Activated naive CD8-positive, alpha-beta T cell treated with anti-CD3 and anti-CD28 coated beads, Interleukin-2, amount 50 U/mL, for 16 hours (primary cell): Measurements from ENCODE around the gene MTG1.
"Not testable (repeated sequence)": the region's sequence is repeated elsewhere in the genome, so short reads cannot be mapped to it uniquely, and the experiment has no call there.

Source experiments
- DNase-seq: peaks from one replicate; pipeline ENCODE4 v3.0.0-alpha.2; 2020; ENCODE audit warnings: low read depth, low spot score

MTG1 gene

GRCh38 chr10:133358925-133359310 is 35.0 kb upstream of the MTG1 start:
- DNase-seq = no peak

- no peak for DNase-seq
Measured at GRCh38 chr10:133359554-133359971, 34.4 kb upstream of the MTG1 start.

- no peak for DNase-seq
Measured at GRCh38 chr10:133359972-133360610, 33.9 kb upstream of the MTG1 start.

- no peak for DNase-seq
Measured at GRCh38 chr10:133361227-133361626, 32.7 kb upstream of the MTG1 start.

DNA sequence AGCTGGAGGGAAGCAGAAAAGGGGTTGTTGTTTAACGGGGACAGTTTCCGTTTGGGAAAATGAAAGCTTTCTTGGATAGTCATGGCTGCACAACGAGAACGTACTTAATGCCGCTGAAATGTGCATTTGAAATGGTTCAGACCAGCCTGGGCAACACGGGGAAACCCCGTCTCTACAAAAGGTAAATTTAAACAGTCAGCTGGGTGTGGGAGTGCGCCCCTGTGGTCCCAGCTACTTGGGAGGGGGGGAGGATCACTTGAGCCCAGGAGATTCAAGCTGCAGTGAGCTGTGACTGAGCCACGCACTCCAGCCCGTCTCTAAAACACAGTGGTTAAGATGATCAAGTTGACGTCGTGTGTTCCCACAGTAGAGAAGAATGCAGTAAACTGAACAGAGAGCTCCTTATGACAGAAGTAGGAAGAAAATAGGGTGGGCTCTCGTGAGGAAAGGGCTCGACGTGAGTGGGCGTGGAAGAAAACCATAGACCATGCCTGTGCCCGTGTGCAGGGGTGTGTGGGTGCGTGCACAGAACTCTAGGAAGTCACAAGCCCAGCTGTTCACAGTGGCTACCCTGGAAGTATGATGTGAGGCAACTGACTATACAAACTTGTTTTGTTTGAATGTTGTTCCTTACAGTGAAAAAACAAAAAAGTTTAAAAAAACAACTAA is 32.0 kb upstream of the MTG1 start:
- no peak for DNase-seq

- no peak for DNase-seq
Measured at GRCh38 chr10:133362846-133363245, 31.1 kb upstream of the MTG1 start.

DNA sequence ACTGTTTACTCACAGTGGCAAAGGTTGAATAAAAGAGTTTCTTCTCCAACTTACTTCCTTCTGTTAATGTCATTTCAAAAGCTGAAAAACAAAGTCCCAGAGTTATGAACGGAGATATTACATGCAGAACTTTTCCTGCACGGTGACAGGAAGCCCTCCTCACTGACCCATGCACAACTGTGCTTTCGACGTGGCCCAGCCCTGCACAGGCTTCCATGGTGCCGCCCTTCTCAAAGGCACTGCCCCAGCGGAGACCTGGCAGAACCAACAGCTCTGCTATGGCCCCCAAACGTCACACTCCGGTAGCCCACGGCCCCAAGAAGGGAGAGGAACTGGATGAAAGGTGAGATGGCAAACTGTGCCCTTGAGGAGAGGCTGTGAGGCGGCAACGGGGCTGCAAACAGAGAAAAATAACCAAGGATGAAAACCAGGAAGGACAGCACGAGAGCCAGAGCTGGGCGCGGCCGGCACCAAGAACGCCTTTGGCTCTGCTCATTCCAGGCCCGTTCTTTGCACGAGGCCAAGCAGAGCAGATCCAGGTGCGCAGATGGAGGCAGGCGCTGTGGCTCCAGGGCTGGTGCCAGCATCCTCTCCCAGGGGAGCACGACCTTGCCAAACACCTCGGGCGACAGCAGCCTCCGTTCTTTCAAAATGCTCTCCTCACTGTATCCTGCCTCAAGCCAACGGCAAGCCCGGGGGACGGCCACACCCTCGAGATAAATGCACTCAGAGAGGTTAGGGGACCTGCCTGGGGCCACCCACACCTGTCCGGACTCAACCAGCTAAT is 29.1 kb upstream of the MTG1 start:
- DNase-seq = no peak

- no peak for DNase-seq
Measured at GRCh38 chr10:133365461-133366129, 28.4 kb upstream of the MTG1 start.

DNA sequence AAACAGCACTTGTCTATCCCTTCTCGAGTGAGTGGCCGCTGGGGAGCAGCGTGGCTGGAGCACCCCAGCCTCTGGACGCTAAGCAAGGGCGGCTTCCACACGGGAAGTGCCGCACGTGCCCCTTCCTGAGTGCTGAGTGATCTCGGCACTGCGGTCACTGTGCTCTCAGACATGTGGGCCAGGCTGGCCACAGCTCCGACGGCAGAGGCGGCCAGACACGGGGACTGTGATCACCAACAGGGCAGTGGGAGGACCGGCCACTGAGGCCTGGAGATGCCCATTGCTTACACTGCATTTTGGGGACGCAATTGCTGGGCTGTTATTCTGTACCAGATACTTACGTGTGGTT is 27.9 kb upstream of the MTG1 start:
- DNase-seq = no peak

GRCh38 chr10:133366751-133367150 is 27.2 kb upstream of the MTG1 start:
- DNase-seq = no peak

- DNase-seq = not testable (repeated sequence)
Measured at GRCh38 chr10:133367461-133367860, 26.5 kb upstream of the MTG1 start.

- DNase-seq = no peak
Measured at GRCh38 chr10:133368153-133368552, 25.8 kb upstream of the MTG1 start.

- no peak for DNase-seq
Measured at GRCh38 chr10:133370030-133370786, 23.7 kb upstream of the MTG1 start.

- no peak for DNase-seq
Measured at GRCh38 chr10:133372507-133372906, 21.4 kb upstream of the MTG1 start.

- peak; percentile 86 for DNase-seq
Measured at GRCh38 chr10:133373174-133374090, 20.5 kb upstream of the MTG1 start, which contains the start of gene ECHS1. Gene ECHS1, minus strand, starts transcription at chr10:133373354. Its CDS starts 21 bp downstream, at chr10:133373333.

DNA sequence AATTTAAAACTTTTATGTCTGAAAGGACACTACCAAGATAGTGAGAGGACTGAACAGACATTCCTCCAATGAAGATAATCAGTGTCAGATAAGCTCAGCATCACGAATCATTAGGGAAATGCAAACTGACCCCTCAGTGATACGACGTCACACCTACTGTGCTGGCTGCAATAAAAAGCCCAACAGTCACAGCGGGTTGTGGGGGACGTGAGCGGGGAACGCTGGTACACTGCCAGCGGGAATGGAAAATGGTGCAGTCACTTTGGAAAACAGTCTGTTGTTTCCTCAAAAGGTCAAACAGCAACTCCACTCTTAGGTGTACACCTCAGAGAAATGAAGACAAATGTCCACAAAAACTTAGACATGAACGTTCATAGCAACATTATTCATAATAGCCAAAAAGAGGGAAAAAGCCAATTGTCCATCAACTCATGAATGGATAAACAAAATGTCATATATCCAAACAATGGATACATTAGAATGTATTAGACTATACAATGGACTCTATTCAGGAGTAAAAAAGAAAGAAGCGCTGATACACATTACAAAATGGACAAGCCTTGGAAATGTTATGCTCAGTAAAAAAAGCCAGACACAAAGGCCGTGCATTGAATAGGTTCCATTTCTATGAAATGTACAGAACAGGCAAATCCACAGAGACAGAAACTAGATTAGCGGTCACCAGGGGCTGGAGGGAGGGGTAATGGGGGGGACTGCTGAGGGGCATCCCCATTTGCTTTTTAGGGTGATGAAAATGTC is 18.4 kb upstream of the MTG1 start:
- no peak for DNase-seq

- not testable (repeated sequence) for DNase-seq
Measured at GRCh38 chr10:133376183-133376582, 17.8 kb upstream of the MTG1 start.

- DNase-seq = no peak
Measured at GRCh38 chr10:133377025-133377817, 16.7 kb upstream of the MTG1 start.

DNA sequence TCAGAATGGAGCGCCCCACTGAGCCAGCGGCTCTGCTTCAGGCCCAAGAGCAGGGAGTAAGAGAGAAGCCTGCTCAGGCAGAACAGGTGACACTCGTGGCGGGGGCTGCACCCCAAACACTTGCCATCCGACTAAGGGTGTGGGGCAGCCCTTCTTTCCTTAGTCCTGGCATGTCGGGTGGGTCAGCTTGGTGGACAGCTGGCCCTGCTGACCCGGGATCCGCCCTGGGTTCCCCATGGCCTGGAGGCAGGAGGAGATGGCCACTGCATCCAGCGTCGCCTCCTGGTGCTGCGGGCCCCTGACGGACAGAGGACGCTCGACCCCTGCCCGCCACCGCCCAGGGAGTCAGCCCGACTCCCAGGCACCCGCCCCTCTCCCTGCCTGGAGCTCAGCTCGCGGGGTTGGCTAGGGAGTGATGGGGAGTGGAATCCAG is 16.1 kb upstream of the MTG1 start:
- no peak for DNase-seq
